ENCODE results near the gene KISS1R. TPM values are rescaled to one million over a fixed set of nuclear protein-coding genes. Genes with fewer than 3 reads are reported as not detected.

Gene KISS1R
- total RNA-seq, 1 donor from 2014 or later, result not detected

DNA sequence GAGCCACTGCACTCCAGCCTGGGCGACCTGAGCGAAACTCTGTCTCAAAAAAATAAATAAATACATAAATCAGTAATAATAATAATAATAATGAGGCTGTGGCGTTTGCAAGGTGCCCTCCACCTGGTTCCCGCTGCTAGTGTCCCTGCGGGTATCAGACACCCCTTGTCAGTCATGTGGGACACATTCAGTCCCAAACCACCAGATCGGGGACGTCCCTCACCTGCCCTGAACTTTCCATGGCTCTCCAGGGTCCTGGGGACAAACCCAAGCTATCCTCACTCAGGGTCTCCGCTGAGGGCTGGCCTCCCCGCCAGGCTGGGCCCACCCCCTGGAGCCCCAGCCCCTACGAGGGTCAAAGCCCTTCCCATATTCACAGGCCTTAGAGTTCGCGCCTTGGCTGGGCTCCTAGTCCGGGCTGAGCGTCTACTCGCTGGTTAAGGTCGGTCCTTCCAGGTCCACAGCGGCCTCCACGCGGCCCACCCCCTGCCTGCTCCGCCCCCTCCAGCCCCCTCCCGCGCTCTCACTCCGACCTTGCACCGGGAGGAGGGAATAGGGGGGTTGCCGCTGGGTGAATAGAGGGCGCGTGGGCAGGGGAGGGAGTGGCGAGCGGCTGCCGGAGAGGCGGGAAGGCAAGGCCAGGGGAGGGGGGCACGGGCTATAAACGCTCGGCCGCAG lies 349 bp upstream of the KISS1R start:
- Mint-ChIP-seq H3K36me3 (ENCODE audit: low read depth, unreplicated experiment) (peaks cover 6% of the 10 kb centered on the region), H3K4me1 (ENCODE audit: unreplicated experiment) (peaks cover 2% of the 10 kb centered on the region), H3K4me3 (ENCODE audit: unreplicated experiment) (no peak overlapping the region), H3K27ac (ENCODE audit: unreplicated experiment) (no peak overlapping the region), H3K27me3 (ENCODE audit: unreplicated experiment) (peaks cover 5% of the 10 kb centered on the region), H3K9me3 (ENCODE audit: unreplicated experiment) (no peaks in the 10 kb centered on the region)
- no peak for DNase-seq (ENCODE audit: low spot score)
- TF ChIP-seq, protein P1, sequence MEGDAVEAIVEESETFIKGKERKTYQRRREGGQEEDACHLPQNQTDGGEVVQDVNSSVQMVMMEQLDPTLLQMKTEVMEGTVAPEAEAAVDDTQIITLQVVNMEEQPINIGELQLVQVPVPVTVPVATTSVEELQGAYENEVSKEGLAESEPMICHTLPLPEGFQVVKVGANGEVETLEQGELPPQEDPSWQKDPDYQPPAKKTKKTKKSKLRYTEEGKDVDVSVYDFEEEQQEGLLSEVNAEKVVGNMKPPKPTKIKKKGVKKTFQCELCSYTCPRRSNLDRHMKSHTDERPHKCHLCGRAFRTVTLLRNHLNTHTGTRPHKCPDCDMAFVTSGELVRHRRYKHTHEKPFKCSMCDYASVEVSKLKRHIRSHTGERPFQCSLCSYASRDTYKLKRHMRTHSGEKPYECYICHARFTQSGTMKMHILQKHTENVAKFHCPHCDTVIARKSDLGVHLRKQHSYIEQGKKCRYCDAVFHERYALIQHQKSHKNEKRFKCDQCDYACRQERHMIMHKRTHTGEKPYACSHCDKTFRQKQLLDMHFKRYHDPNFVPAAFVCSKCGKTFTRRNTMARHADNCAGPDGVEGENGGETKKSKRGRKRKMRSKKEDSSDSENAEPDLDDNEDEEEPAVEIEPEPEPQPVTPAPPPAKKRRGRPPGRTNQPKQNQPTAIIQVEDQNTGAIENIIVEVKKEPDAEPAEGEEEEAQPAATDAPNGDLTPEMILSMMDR (IDR thresholded peaks at IDR 0.05; ENCODE audit: unreplicated experiment), result no peak

DNA sequence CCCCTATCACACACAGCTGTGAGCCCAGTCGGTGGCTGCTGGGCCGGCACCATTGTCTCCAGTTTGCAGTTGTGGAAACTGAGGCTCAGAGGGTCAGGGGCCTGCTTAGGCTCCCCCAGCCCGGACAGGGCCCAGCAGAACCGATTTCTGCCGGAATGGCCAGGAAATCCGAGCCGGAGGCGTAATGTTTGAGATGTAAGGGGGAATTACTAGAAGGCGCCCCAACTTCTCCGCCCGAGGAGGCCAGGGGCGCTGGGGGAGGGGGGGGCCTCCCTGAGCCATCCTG lies 962 bp downstream of the KISS1R start:
- Mint-ChIP-seq H3K4me1 (ENCODE audit: unreplicated experiment) (peaks cover 2% of the 10 kb centered on the region), H3K36me3 (ENCODE audit: low read depth, unreplicated experiment) (peaks cover 9% of the 10 kb centered on the region), H3K27ac (ENCODE audit: unreplicated experiment) (no peak overlapping the region), H3K4me3 (ENCODE audit: unreplicated experiment) (no peak overlapping the region), H3K9me3 (ENCODE audit: unreplicated experiment) (no peaks in the 10 kb centered on the region), H3K27me3 (ENCODE audit: unreplicated experiment) (peaks cover 8% of the 10 kb centered on the region)
- TF ChIP-seq, protein P1 (IDR thresholded peaks at IDR 0.05; ENCODE audit: unreplicated experiment), result no peak
- no peak for DNase-seq (ENCODE audit: low spot score)

DNA sequence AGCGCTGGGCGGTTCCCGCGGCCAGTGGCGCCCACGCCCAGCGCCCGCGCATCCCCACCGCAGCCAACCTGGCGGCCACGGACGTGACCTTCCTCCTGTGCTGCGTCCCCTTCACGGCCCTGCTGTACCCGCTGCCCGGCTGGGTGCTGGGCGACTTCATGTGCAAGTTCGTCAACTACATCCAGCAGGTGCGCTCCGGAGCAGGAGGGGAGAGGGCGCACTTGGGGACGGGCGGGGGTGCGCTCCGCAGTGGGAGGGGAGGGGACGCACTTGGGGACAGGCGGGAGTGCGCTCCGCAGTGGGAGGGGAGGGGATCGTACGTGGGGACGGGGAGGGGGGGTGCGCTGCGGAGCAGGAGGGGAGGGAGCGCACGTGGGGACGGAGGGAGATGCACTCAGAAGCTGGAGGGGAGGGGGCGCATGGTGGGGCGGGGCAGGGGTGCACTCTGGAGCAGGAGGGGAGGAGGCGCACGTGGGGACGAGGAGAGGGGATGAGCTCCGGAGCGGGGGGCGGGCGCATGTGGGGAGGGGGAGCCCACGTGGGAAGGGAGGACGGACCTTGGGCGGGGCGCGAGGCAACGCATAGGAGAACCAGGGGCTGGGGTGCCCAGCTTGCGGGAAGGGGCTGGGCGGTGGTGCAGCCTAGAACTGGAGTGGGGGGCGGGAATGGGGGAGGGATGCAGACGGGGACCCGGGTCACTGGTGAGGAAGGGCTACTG lies 1.5 kb downstream of the KISS1R start:
- TF ChIP-seq, protein P1 (IDR thresholded peaks at IDR 0.05; ENCODE audit: unreplicated experiment), result no peak
- no peak for DNase-seq (ENCODE audit: low spot score)
- H3K9me3 Mint-ChIP-seq (ENCODE audit: unreplicated experiment), result no peaks in the 10 kb centered on the region
- peaks cover 8% of the 10 kb centered on the region for H3K27me3 Mint-ChIP-seq (ENCODE audit: unreplicated experiment)
- no peak overlapping the region for H3K27ac Mint-ChIP-seq (ENCODE audit: unreplicated experiment)
- H3K4me1 Mint-ChIP-seq (ENCODE audit: unreplicated experiment), result peaks cover 2% of the 10 kb centered on the region
- H3K4me3 Mint-ChIP-seq (ENCODE audit: unreplicated experiment), result no peak overlapping the region
- peaks cover 9% of the 10 kb centered on the region for H3K36me3 Mint-ChIP-seq (ENCODE audit: low read depth, unreplicated experiment)

DNA sequence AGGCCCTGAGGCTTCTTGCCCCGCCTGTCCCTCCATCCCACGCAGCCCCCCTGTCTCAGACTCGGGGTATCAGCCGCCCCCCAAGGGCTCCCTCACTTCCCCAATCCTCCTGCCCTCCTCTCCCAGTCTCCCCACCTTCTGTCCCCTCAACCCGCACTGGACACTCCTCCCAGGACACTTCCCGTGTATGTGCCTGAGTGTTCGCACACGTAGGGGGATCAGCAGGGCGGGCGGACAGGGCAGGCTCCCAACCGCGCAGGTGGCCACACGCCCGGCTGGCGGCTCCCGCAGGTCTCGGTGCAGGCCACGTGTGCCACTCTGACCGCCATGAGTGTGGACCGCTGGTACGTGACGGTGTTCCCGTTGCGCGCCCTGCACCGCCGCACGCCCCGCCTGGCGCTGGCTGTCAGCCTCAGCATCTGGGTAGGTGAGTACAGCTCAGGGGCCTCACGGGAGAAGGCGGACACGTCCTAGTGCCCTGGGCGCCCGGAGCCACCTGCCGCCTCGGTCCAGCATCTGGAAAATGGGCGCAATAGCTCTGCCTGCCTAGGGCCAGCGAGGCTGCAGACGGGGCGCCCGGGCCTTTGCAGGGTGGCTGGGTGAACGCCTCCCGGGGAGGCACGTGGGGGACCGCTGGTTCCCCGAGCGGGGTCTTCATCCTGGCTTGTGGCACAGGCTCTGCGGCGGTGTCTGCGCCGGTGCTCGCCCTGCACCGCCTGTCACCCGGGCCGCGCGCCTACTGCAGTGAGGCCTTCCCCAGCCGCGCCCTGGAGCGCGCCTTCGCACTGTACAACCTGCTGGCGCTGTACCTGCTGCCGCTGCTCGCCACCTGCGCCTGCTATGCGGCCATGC lies 2.3 kb downstream of the KISS1R start:
- no peak for DNase-seq (ENCODE audit: low spot score)
- Mint-ChIP-seq H3K4me3 (ENCODE audit: unreplicated experiment) (no peak overlapping the region), H3K36me3 (ENCODE audit: low read depth, unreplicated experiment) (peaks cover 9% of the 10 kb centered on the region), H3K9me3 (ENCODE audit: unreplicated experiment) (no peaks in the 10 kb centered on the region), H3K27me3 (ENCODE audit: unreplicated experiment) (peaks cover 7% of the 10 kb centered on the region), H3K4me1 (ENCODE audit: unreplicated experiment) (peaks cover 2% of the 10 kb centered on the region), H3K27ac (ENCODE audit: unreplicated experiment) (no peak overlapping the region)
- TF ChIP-seq, protein P1 (IDR thresholded peaks at IDR 0.05; ENCODE audit: unreplicated experiment), result no peak

All from endothelial cell (in vitro differentiated cells).